Activated CD4-positive, alpha-beta memory T cell treated with anti-CD3 and anti-CD28 coated beads, Interleukin-2, amount 10 ng/mL, durations not matched to agents 7 days and 5 days (primary cell): ENCODE data around the gene PTP4A1. TPM values are rescaled to one million over a fixed set of nuclear protein-coding genes. Genes with fewer than 3 reads are reported as not detected.
A peak's percentile ranks its signal among the peaks of the same experiment; 100 is the strongest.
"Not testable (repeated sequence)": the region's sequence is repeated elsewhere in the genome, so short reads cannot be mapped to it uniquely, and the experiment has no call there.

ENCODE experiments used
- CTCF ChIA-PET: fragments of 350-600 bp; sonication (Branson Sonifier 250); formaldehyde crosslinking; loops from one replicate; lab custom pipeline; 2021; ENCODE audit warnings: antibody characterized with exemption, inconsistent platforms; lab: Charles Lee
- POLR2A ChIA-PET: fragments of 350-600 bp; sonication (Branson Sonifier 250); formaldehyde crosslinking; loops from one replicate; lab custom pipeline; 2021; ENCODE audit warnings: antibody characterized with exemption; lab: Charles Lee
- DNase-seq: peaks from one replicate; pipeline ENCODE4 v3.0.0-alpha.2; 2020
- H3K27ac Mint-ChIP-seq: one replicate; pipeline ENCODE4 v1.8.0; 2021; ENCODE audit warnings: mild to moderate bottlenecking, mixed read lengths
- H3K27me3 Mint-ChIP-seq: one replicate; pipeline ENCODE4 v1.8.0; 2021; ENCODE audit warnings: mixed read lengths
- H3K36me3 Mint-ChIP-seq: one replicate; pipeline ENCODE4 v1.8.0; 2021; ENCODE audit warnings: low read depth, mixed read lengths
- H3K4me1 Mint-ChIP-seq: one replicate; pipeline ENCODE4 v1.8.0; 2021; ENCODE audit warnings: mixed read lengths
- H3K4me3 Mint-ChIP-seq: one replicate; pipeline ENCODE4 v1.8.0; 2021; ENCODE audit warnings: mild to moderate bottlenecking, mixed read lengths
- H3K9me3 Mint-ChIP-seq: one replicate; pipeline ENCODE4 v1.8.0; 2021; ENCODE audit warnings: mixed read lengths
- total RNA-seq, 2 experiments: library from RNA; stranded (reverse); gene quantifications; one replicate each; pipeline ENCODE4 v1.2.3, GENCODE V29; 2021

The PTP4A1 gene
- total RNA-seq, result 10 to 100 TPM; 62.7 to 63.7 TPM

DNA sequence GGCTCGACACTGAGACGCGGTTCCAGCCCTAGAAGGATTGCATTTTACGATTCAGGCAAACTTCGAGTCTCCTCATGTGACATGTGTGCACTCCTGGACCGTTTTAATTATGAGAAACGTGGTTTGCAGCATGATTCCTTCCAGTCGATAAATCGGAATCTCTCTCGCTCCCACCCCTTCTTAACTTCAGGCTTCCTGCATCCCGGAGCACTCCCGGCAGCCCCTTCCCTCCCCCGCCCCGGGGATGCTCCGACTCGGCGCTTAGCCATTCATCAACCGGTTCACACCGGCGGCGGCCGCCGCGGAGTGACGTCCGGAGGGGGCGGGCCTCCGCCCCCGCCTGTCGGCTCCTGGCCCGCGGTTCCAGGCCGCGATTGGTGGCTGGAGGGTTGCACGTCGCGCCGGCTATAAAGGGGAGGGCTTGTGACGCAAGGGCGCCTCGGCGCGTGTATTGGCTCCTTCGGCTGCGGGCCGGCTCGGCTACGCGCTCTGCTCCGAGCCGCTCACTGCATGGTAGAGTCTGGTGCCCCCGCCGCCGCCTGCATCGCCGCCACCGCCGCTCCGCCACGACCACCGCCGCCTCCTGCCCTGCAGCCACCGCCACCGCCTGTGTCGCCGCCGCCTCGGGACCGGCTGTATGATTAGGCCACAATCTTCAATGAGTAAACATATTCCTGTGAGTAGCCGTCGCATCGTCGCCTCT is at the start of gene PTP4A1, which contains the start of gene LOC128125822:
Gene PTP4A1, plus strand, starts transcription at position 437 of the 703 bp plus-strand sequence. CDS start 4,401 bp downstream, outside the sequence.
Gene LOC128125822, plus strand, starts transcription at position 437 of the 703 bp plus-strand sequence.
- ChIA-PET CTCF (interaction anchor here (2.8 kb wide), 1 partner anchor 64 kb away, joined by 22 read pairs; the partner anchor contains the start of gene PHF3), POLR2A (interaction anchor here (1.7 kb wide), 1 partner anchor 43 kb away, joined by 6 read pairs; no protein-coding TSS in a partner anchor)

DNA sequence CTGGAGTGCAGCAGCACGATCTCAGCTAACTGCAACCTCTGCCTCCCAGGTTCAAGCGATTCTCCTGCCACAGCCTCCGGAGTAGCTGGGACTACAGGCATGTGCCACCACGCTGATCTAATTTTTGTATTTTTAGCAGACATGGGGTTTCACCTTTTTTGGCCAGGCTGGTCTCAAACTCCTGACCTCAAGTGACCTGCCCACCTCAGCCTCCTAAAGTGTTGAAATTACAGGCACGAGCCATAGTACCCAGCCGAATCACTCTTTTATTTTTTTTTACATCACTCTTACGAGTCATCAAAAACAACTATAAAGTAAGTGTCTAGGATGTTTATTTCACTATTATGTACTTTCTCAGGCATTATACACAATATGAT is 49.4 kb upstream of the PTP4A1 start:
- H3K4me3 Mint-ChIP-seq, DNase-seq, CTCF ChIA-PET, POLR2A ChIA-PET, H3K27ac Mint-ChIP-seq, H3K36me3 Mint-ChIP-seq, H3K9me3 Mint-ChIP-seq, H3K27me3 Mint-ChIP-seq: not testable (repeated sequence)
- peaks cover 37% of the 10 kb centered on the region for H3K4me1 Mint-ChIP-seq

More for the DNA sequence above, at the start of gene PTP4A1, which contains the start of gene LOC128125822:
- peak within 1 kb of the TSS; percentile 96 for H3K27ac Mint-ChIP-seq
- DNase-seq, result peak; percentile 97
- H3K9me3 Mint-ChIP-seq, result no peaks in the 10 kb centered on the region
- peaks cover 25% of the 10 kb centered on the region for H3K36me3 Mint-ChIP-seq
- no peaks in the 10 kb centered on the region for H3K27me3 Mint-ChIP-seq
- peak within 1 kb of the TSS; percentile 95 for H3K4me3 Mint-ChIP-seq
- H3K4me1 Mint-ChIP-seq, result peaks cover 40% of the 10 kb centered on the region

DNA sequence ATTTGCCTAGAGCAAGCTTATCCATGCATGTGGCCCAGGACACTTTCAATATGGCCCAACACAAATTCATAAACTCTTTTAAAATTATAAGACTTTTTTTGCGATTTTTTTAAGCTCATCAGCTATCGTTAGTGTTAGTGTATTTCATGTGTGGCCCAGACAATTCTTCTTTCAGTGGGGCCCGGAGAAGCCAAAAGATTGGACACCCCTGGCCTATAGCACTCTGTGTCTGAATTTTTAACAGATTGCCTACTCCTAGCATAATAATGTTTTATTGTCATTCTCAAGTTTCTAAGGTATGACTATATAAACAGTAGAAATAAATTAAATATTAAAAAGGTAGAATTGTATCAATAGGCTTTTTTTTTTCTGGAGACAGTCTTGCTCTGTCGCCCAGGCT is 48.6 kb upstream of the PTP4A1 start:
- CTCF ChIA-PET, result no interaction called here
- Mint-ChIP-seq H3K27me3 (peaks cover 3% of the 10 kb centered on the region), H3K4me3 (no peak overlapping the region), H3K27ac (no peak overlapping the region), H3K9me3 (peaks cover 8% of the 10 kb centered on the region), H3K36me3 (peaks cover 7% of the 10 kb centered on the region), H3K4me1 (peaks cover 43% of the 10 kb centered on the region)
- no peak for DNase-seq
- POLR2A ChIA-PET, result interaction anchor here (1.5 kb wide), 1 partner anchor 50 kb away, joined by 4 read pairs; no protein-coding TSS in a partner anchor

DNA sequence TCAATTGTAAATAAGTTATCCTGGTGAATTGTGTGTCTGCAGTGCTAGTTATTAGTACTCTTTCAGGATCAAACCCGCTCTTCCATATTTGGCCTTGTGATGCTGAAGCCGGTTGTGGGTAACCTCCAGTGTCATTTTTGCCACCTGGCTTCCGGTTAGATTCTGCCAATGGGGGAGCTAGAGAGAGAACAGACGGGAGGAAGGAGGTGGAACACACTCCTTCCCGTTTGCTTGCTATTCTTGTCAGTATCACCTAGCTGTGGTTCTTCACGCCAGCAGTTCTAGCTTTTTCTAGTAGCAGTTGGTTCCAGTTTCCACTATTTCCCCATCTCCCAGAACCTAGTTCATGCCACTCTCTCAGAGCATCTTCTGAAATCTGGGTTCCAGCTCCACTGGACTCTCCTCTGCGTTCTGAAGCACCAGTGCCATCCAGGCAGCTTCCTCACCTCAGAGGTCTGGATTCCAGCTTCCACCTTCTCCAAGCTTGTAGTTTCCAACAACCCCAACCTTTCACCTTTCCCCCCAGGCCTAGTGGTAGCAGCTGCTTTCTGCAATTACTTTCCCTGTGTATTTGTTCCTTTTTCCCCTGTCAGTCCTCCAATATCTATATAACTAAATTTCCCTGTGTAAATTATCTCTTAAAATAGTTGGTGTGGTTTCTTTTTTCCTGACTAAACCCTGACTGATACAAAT is 46.9 kb upstream of the PTP4A1 start:
- Mint-ChIP-seq H3K27me3 (peaks cover 3% of the 10 kb centered on the region), H3K36me3 (peaks cover 7% of the 10 kb centered on the region), H3K27ac (peak overlapping the region; percentile 60), H3K9me3 (peaks cover 8% of the 10 kb centered on the region), H3K4me3 (no peak overlapping the region), H3K4me1 (peaks cover 45% of the 10 kb centered on the region)
- POLR2A ChIA-PET, result interaction anchor here (1.6 to 1.7 kb wide), 2 partner anchors 48 to 49 kb away, joined by 4 to 5 read pairs; no protein-coding TSS in a partner anchor
- peak; percentile 28 for DNase-seq
- CTCF ChIA-PET, result interaction anchor here (1.3 kb wide), 1 partner anchor 48 kb away, joined by 3 read pairs; no protein-coding TSS in a partner anchor

DNA sequence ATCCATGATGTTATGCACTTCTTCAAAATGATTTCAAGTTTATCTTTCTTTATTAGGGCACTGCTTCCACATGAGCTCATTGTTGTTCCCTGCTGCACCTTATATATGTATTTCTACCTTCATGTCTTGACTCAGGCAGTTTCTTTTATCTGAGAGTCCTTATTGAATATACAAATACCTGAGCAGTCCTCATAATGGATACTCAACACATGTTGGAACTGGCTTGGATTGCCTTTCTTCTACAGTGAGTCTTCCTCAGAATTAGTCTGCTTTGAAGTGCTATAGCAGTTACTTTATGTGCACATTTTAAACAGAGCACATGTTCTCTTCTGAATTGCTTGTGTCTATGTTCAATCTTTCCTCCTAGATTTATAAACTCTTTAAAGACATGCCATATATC is 45.3 kb upstream of the PTP4A1 start:
- no peak overlapping the region for H3K4me3 Mint-ChIP-seq
- H3K36me3 Mint-ChIP-seq, result peaks cover 9% of the 10 kb centered on the region
- peaks cover 6% of the 10 kb centered on the region for H3K9me3 Mint-ChIP-seq
- no peaks in the 10 kb centered on the region for H3K27me3 Mint-ChIP-seq
- peaks cover 48% of the 10 kb centered on the region for H3K4me1 Mint-ChIP-seq
- no peak for DNase-seq
- CTCF ChIA-PET, result interaction anchor here (1.1 kb wide), 1 partner anchor 48 kb away, joined by 3 read pairs; no protein-coding TSS in a partner anchor
- POLR2A ChIA-PET, result interaction anchor here (1.3 kb wide), 1 partner anchor 109 kb away, joined by 3 read pairs; the partner anchor contains the start of gene PHF3
- no peak overlapping the region for H3K27ac Mint-ChIP-seq

DNA sequence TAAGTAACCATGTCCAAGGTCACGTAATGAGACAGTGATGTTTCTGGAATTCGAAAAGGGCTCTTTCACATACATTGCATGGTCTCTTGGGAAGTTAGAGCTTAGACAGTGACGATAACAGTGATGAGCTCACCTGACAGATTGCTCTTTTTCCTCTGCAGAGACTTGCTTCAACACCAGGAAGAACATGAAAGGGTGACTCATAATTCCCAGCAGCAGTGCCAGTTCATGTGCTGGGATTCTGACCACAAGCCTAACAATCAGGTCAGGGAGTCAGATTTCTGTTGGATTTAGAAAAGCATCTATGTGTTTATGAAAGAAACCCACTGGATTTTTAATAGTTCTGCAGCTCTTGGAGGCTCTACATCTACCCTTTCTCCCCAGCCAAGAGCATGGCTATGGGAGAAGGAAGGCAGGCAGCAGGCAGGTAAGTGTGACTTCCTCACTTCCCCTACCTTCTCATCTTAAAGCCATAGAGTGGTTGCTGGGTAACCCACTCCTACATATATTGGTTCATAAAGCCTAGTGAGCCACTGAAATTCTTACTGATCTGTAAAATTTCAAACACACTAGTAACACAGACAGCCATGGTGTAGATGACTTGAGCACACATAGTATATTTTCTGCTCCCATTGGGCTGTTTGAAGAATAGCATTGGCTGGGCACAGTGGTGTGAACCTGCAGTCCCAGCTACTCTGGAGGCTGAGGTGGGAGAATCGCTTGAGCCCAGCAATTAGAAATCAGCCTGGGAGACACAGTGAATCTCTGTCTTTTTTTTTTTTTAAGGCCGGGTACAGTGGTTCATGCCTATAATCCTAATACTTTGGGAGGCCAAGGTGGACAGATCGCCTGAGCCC is 44.4 kb upstream of the PTP4A1 start:
- H3K9me3 Mint-ChIP-seq, result peaks cover 6% of the 10 kb centered on the region
- DNase-seq, result no peak
- H3K27me3 Mint-ChIP-seq, result no peaks in the 10 kb centered on the region
- peak overlapping the region; percentile 77 for H3K27ac Mint-ChIP-seq
- peaks cover 47% of the 10 kb centered on the region for H3K4me1 Mint-ChIP-seq
- CTCF ChIA-PET, result interaction anchor here (1.1 kb wide), 1 partner anchor 47 kb away, joined by 3 read pairs; no protein-coding TSS in a partner anchor
- H3K4me3 Mint-ChIP-seq, result no peak overlapping the region
- H3K36me3 Mint-ChIP-seq, result peaks cover 9% of the 10 kb centered on the region
- POLR2A ChIA-PET, result interaction anchor here (0.7 to 1.6 kb wide), 3 partner anchors 46 to 108 kb away, joined by 3 to 5 read pairs (median 3); partner anchors contain the start of gene PHF3

DNA sequence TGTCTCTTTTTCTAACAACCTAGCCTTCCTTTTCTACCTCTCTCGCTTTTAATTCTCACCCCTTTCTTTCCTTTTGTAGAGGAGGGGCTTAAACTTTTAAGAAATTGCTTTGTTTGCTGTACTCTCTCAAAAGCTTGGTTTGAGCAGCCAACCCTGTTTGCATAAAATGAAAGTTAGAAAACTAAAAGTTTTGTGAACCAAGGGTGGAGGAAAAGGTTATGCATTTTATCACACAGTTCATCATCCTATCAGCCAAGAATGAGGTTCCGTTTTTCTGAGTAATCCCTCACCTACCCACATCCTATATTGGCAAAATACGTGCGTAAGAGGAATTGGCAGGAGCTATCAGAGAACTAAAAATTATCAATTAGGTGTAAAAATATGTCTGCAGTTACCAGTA is 42.8 kb upstream of the PTP4A1 start:
- peak overlapping the region; percentile 97 for H3K27ac Mint-ChIP-seq
- peaks cover 45% of the 10 kb centered on the region for H3K4me1 Mint-ChIP-seq
- H3K27me3 Mint-ChIP-seq, result no peaks in the 10 kb centered on the region
- DNase-seq, result no peak
- peaks cover 9% of the 10 kb centered on the region for H3K36me3 Mint-ChIP-seq
- H3K4me3 Mint-ChIP-seq, result peak overlapping the region; percentile 62
- CTCF ChIA-PET, result interaction anchor here (1.2 kb wide), 1 partner anchor 44 kb away, joined by 4 read pairs; no protein-coding TSS in a partner anchor
- POLR2A ChIA-PET, result interaction anchor here (0.6 to 1.8 kb wide), 5 partner anchors 10 to 106 kb away, joined by 3 to 17 read pairs (median 4); partner anchors contain the start of genes LOC128125822, PHF3 and PTP4A1
- peaks cover 6% of the 10 kb centered on the region for H3K9me3 Mint-ChIP-seq

DNA sequence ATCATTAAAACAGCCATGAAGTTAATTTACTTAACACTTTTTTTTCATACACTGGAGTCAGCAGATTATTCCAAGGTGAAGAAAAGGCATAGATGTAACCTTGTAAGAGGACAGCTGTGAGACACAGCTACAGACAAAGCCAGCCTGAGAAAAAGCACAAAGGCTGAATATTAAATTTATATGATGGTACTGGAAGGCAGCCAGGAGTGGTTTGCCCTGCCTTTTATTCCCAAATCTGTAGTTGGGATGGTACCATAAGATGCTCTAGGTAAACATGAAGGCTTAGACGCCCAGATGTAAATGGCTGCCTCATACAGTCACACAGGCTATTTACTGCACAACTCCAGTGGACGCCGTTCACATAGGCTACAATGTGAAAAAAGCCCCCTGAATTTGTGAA is 42.1 kb upstream of the PTP4A1 start:
- no peak for DNase-seq
- Mint-ChIP-seq H3K4me1 (peaks cover 42% of the 10 kb centered on the region), H3K36me3 (peaks cover 7% of the 10 kb centered on the region), H3K4me3 (no peak overlapping the region), H3K27me3 (no peaks in the 10 kb centered on the region), H3K27ac (peak overlapping the region; percentile 97), H3K9me3 (peaks cover 4% of the 10 kb centered on the region)
- POLR2A ChIA-PET, result interaction anchor here (0.6 to 1.8 kb wide), 5 partner anchors 11 to 44 kb away, joined by 3 to 17 read pairs (median 5); partner anchors contain the start of genes LOC128125822 and PTP4A1
- CTCF ChIA-PET, result interaction anchor here (1.2 kb wide), 1 partner anchor 44 kb away, joined by 4 read pairs; no protein-coding TSS in a partner anchor

DNA sequence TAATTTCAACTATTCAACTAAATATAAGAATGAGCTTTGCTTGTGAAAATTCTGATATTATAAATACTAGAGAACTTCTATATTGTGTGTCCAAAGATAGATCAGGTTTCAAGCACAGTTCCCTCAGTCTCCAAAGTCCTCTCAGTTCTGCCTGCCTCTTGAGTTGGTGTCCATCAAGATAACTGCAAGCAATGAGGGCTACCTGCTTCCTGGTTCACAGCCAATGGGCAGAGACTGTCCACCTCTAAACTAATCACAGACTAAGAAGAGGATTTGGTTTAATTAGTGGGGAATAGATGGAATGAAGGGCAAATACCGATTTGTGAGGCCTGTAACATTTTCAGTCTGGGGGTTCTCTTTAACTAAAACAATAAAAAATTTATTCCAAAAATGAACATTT is 41.3 kb upstream of the PTP4A1 start:
- POLR2A ChIA-PET, result interaction anchor here (1.0 kb wide), 1 partner anchor 42 kb away, joined by 5 read pairs; no protein-coding TSS in a partner anchor

DNA sequence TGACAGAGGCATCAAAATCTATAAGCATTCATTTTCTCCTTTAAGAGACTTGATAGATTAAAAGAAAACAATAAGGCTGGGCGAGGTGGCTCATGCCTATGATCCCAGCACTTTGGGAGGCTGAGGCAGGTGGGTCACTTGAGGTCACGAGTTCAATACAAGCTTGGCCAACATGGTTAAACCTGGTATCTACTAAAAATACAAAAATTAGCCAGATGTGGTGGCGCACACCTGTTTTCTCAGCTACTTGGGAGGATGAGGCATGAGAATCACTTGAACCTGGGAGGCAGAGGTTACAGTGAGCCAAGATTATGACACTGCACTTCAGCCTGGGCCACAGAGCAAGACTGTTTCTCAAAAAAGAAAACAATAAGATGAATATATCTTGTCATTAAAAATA is 39.3 kb upstream of the PTP4A1 start:
- Mint-ChIP-seq H3K36me3 (peaks cover 2% of the 10 kb centered on the region), H3K9me3 (peaks cover 2% of the 10 kb centered on the region), H3K4me1 (peaks cover 26% of the 10 kb centered on the region), H3K4me3 (no peak overlapping the region), H3K27me3 (peaks cover 4% of the 10 kb centered on the region), H3K27ac (no peak overlapping the region)
- CTCF ChIA-PET, result interaction anchor here (1.2 to 1.4 kb wide), 2 partner anchors 11 to 66 kb away, joined by 3 read pairs; no protein-coding TSS in a partner anchor
- no peak for DNase-seq
- POLR2A ChIA-PET, result interaction anchor here (0.7 to 1.7 kb wide), 2 partner anchors 41 to 103 kb away, joined by 3 to 7 read pairs; partner anchors contain the start of gene PHF3

More for the DNA sequence above, 41.3 kb upstream of the PTP4A1 start:
- peaks cover 2% of the 10 kb centered on the region for H3K9me3 Mint-ChIP-seq
- CTCF ChIA-PET, result no interaction called here
- H3K4me3 Mint-ChIP-seq, result no peak overlapping the region
- peaks cover 2% of the 10 kb centered on the region for H3K36me3 Mint-ChIP-seq
- no peak overlapping the region for H3K27ac Mint-ChIP-seq
- H3K4me1 Mint-ChIP-seq, result peaks cover 36% of the 10 kb centered on the region
- H3K27me3 Mint-ChIP-seq, result no peaks in the 10 kb centered on the region
- DNase-seq, result no peak

DNA sequence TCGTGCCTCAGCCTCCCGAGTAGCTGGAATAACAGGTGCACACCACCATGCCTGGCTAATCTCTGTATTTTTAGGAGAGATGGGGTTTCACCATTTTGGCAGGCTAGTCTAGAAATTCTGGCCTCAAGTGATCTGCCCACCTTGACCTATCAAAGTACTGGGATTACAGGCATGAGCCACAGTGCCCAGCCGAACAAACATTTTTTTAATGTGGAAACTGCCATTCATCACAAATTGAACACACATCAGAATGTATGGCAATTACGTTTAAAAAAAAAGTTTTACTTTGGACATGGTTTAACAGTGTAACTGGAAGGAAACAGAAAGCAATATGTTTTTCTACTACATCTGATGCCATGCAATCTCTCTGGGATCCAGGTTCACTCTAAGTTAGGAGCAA is 38.3 kb upstream of the PTP4A1 start:
- peaks cover 2% of the 10 kb centered on the region for H3K9me3 Mint-ChIP-seq
- peaks cover 2% of the 10 kb centered on the region for H3K36me3 Mint-ChIP-seq
- H3K4me3 Mint-ChIP-seq, result no peak overlapping the region
- H3K27me3 Mint-ChIP-seq, result peaks cover 4% of the 10 kb centered on the region
- DNase-seq, result no peak
- H3K27ac Mint-ChIP-seq, result no peak overlapping the region
- peaks cover 20% of the 10 kb centered on the region for H3K4me1 Mint-ChIP-seq
- POLR2A ChIA-PET, result interaction anchor here (0.7 to 1.7 kb wide), 2 partner anchors 40 to 102 kb away, joined by 3 to 7 read pairs; partner anchors contain the start of gene PHF3
- CTCF ChIA-PET, result no interaction called here
